Measurements from ENCODE around the gene PDS5B.

GRCh38 chr13:32823597-32823996, 237.3 kb downstream of the PDS5B start:
- TF ChIP-seq MYNN (tag by site-specific recombination; IDR thresholded peaks at IDR 0.05; ENCODE audit: borderline replicate concordance) (no peak), ZSCAN18 (tag by site-specific recombination; IDR thresholded peaks at IDR 0.05) (no peak), TCF7L2 (IDR thresholded peaks at IDR 0.05; ENCODE audit: borderline replicate concordance, low read depth, low read length) (no peak), CTCF (tag by site-specific recombination; IDR thresholded peaks at IDR 0.05) (no peak), ZNF473 (tag by site-specific recombination; IDR thresholded peaks at IDR 0.05) (no peak), REST (tag by site-specific recombination; IDR thresholded peaks at IDR 0.05) (no peak), PRDM1 (tag by site-specific recombination; IDR thresholded peaks at IDR 0.05) (no peak)

Data from HEK293 (cell line).